Mesothelial cell of epicardium (in vitro differentiated cells): ENCODE measurements around the gene FRMD4A. TPM values are rescaled to one million over a fixed set of nuclear protein-coding genes. Genes with fewer than 3 reads are reported as not detected.
A peak's percentile ranks its signal among the peaks of the same experiment; 100 is the strongest.

Source experiments
- DNase-seq, 2 experiments: peaks; one replicate each; pipeline ENCODE4 v3.0.0; 2021; ENCODE audit warnings: low spot score in 2 of 2; ENCODE audit not compliant: unreplicated experiment in 2 of 2
- H3K27ac Mint-ChIP-seq: 2 replicates; pipeline ENCODE4 v1.8.0; 2021; ENCODE audit warnings: mixed read lengths
- H3K27me3 Mint-ChIP-seq: 2 replicates; pipeline ENCODE4 v1.8.0; 2021; ENCODE audit warnings: low read depth, mixed read lengths
- H3K36me3 Mint-ChIP-seq: 2 replicates; pipeline ENCODE4 v1.8.0; 2021; ENCODE audit warnings: mixed read lengths
- H3K4me1 Mint-ChIP-seq: 2 replicates; pipeline ENCODE4 v1.8.0; 2021; ENCODE audit warnings: mixed read lengths
- H3K4me3 Mint-ChIP-seq: 2 replicates; pipeline ENCODE4 v1.8.0; 2021; ENCODE audit warnings: mild to moderate bottlenecking, moderate library complexity, mixed read lengths
- H3K9me3 Mint-ChIP-seq: 2 replicates; pipeline ENCODE4 v1.8.0; 2021; ENCODE audit warnings: mixed read lengths
- total RNA-seq: library from RNA; stranded (reverse); gene quantifications from 3 replicates; pipeline ENCODE4 v1.2.1, GENCODE V29; 2021
- TF ChIP-seq, protein P1 (sequence below): fragments of 200-600 bp; sonication (generic); IDR thresholded peaks from one replicate; pipeline ENCODE4 v1.5.0; 2021; ENCODE audit warnings: antibody characterized with exemption; ENCODE audit not compliant: unreplicated experiment

The FRMD4A gene
- total RNA-seq, 1 donor from 2014 or later = 45.0 TPM

DNA sequence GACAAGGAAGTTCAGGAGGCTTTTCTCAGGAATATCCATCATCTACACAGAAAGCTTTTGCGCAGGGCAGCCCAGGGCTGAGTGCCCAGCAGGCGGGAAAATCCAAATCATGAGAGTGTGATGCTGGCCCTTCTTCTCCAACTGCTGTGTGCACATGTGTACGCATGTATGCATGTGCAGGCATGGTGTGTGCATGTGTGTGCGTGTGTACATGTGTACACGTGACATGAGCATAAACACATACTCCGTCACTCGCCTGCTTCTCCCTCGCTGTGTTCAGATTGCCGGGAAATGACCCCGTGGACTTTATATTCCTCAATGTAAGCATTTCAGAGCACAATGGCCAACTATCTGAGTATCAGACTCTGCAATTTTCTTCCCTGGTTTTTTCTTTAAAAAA, 658.8 kb downstream of the FRMD4A start:
- peak overlapping the region; percentile 90 for H3K27ac Mint-ChIP-seq
- no peaks in the 10 kb centered on the region for H3K27me3 Mint-ChIP-seq
- peaks cover 29% of the 10 kb centered on the region for H3K4me1 Mint-ChIP-seq
- H3K36me3 Mint-ChIP-seq = peaks cover 18% of the 10 kb centered on the region
- DNase-seq = no peak
- H3K9me3 Mint-ChIP-seq = no peaks in the 10 kb centered on the region
- TF ChIP-seq, protein P1, sequence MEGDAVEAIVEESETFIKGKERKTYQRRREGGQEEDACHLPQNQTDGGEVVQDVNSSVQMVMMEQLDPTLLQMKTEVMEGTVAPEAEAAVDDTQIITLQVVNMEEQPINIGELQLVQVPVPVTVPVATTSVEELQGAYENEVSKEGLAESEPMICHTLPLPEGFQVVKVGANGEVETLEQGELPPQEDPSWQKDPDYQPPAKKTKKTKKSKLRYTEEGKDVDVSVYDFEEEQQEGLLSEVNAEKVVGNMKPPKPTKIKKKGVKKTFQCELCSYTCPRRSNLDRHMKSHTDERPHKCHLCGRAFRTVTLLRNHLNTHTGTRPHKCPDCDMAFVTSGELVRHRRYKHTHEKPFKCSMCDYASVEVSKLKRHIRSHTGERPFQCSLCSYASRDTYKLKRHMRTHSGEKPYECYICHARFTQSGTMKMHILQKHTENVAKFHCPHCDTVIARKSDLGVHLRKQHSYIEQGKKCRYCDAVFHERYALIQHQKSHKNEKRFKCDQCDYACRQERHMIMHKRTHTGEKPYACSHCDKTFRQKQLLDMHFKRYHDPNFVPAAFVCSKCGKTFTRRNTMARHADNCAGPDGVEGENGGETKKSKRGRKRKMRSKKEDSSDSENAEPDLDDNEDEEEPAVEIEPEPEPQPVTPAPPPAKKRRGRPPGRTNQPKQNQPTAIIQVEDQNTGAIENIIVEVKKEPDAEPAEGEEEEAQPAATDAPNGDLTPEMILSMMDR = no peak
- no peak overlapping the region for H3K4me3 Mint-ChIP-seq

DNA sequence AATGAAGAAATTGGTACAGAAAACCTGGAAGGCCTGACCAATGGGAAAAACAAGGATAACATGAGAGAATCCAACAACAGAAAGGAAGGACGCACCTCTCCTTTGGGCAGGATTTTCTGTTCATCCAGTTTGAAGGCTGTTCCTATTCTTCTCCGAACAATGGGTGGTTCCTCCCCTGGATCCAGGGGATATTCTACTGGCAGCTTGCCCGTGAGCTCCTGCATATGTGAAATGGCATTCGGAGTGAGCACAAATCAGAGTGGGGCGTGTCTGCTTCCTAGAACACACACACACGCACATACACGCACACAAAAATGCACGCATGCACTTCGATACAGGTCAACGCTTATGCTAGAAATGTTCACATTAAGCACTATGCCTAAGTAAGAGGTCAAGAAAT, 660.4 kb downstream of the FRMD4A start:
- Mint-ChIP-seq H3K36me3 (peaks cover 28% of the 10 kb centered on the region), H3K27ac (no peak overlapping the region)

DNA sequence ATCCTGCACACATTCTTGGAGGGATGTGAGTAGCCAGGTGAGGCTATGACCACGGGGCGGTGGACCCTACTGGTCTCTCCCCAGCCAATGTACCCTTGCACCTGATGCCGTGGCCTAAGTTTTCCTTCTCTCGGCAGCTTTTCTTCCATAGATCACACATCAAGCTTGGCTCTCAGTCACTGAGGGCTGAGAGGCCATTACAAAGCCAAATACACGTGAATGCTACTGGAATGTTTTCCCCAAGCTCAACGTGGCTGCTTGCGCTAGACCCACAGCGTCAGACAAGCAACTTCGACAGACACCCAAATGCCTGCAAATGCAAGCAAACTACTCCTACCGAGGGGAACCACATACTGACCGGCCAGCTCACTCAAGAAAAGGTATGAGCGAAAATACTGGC, 660.8 kb downstream of the FRMD4A start:
- no peak for DNase-seq
- TF ChIP-seq, protein P1 = no peak
- Mint-ChIP-seq H3K9me3 (no peaks in the 10 kb centered on the region), H3K27ac (no peak overlapping the region), H3K4me3 (no peak overlapping the region), H3K36me3 (peaks cover 32% of the 10 kb centered on the region), H3K27me3 (no peaks in the 10 kb centered on the region), H3K4me1 (peaks cover 26% of the 10 kb centered on the region)

More for the DNA sequence above, 660.4 kb downstream of the FRMD4A start:
- H3K27me3 Mint-ChIP-seq = no peaks in the 10 kb centered on the region
- H3K4me1 Mint-ChIP-seq = peaks cover 29% of the 10 kb centered on the region
- no peak overlapping the region for H3K4me3 Mint-ChIP-seq
- TF ChIP-seq, protein P1 = no peak
- H3K9me3 Mint-ChIP-seq = no peaks in the 10 kb centered on the region
- DNase-seq = no peak

DNA sequence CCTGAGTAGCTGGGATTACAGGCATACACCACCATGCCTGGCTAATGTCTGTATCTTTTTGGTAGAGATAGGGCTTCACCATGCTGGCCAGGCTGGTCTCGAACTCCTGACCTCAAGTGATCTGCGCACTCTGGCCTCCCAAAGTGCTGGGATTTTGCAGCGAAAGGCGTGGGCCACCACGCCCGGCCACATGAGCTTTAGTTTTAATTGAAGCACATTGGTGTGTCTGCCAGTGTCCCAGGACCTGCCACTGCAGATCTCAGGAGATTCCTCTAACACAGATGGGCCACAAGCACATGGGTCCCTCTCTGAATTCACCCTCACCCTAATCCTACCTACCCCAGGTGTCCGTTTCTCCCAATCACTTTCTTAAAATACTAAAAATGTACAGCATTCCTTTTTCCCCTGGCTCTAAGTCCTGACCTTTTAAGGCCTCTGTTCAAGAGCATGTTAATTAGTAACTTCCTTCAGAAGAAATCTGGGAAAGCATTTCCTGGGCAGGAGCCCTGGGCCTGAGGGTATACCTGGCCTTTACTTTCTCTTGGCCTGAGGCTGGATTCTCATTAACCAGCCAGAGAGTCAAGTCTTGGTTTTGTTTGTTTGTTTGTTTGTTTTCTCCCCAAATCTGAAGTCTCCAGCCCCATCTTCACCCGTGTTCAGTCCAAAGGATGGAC, 661.4 kb downstream of the FRMD4A start:
- Mint-ChIP-seq H3K36me3 (peaks cover 30% of the 10 kb centered on the region), H3K27me3 (no peaks in the 10 kb centered on the region), H3K4me3 (no peak overlapping the region), H3K27ac (no peak overlapping the region), H3K4me1 (peaks cover 22% of the 10 kb centered on the region), H3K9me3 (no peaks in the 10 kb centered on the region)
- TF ChIP-seq, protein P1 = no peak
- DNase-seq = no peak

GRCh38 chr10:13668126-13668525, 662.6 kb downstream of the FRMD4A start:
- H3K4me3 Mint-ChIP-seq = no peak overlapping the region
- H3K36me3 Mint-ChIP-seq = peaks cover 33% of the 10 kb centered on the region
- H3K27ac Mint-ChIP-seq = no peak overlapping the region

More at GRCh38 chr10:13668126-13668525, 662.6 kb downstream of the FRMD4A start:
- Mint-ChIP-seq H3K4me1 (peaks cover 18% of the 10 kb centered on the region), H3K9me3 (no peaks in the 10 kb centered on the region), H3K27me3 (no peaks in the 10 kb centered on the region)
- DNase-seq = no peak
- TF ChIP-seq, protein P1 = no peak
